ENCODE measurements around the gene TRAP1.

DNA sequence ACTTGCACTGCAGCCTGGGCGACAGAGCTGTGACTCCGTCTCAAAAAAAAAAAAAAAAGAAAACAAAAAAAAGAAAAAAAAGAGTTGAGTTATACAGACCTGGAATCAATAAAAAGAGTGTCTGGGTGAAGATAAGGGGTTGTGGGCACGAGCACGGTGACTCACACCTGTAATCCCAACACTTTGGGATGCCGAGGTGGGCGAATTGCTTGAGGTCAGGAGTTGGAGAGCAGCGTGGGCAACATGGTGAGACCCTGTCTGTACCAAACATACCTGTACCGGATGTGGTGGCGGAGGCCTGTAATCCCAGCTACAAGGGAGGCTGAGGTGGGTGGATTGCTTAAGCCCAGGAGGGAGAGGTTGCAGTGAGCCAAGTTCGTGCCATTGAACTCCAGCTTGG lies 1.3 kb upstream of the TRAP1 start:
- TF ChIP-seq POLR2A (IDR thresholded peaks at IDR 0.05) = no peak
- TF ChIP-seq, protein P1, sequence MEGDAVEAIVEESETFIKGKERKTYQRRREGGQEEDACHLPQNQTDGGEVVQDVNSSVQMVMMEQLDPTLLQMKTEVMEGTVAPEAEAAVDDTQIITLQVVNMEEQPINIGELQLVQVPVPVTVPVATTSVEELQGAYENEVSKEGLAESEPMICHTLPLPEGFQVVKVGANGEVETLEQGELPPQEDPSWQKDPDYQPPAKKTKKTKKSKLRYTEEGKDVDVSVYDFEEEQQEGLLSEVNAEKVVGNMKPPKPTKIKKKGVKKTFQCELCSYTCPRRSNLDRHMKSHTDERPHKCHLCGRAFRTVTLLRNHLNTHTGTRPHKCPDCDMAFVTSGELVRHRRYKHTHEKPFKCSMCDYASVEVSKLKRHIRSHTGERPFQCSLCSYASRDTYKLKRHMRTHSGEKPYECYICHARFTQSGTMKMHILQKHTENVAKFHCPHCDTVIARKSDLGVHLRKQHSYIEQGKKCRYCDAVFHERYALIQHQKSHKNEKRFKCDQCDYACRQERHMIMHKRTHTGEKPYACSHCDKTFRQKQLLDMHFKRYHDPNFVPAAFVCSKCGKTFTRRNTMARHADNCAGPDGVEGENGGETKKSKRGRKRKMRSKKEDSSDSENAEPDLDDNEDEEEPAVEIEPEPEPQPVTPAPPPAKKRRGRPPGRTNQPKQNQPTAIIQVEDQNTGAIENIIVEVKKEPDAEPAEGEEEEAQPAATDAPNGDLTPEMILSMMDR (IDR thresholded peaks at IDR 0.05) = no peak
